GM12878 (cell line): ENCODE results near the gene HBZ. TPM values are rescaled to one million over a fixed set of nuclear protein-coding genes. Genes with fewer than 3 reads are reported as not detected.

Experiments
- ATAC-seq: fragments of 200-7000 bp; cut with Tn5 transposase; 3 replicates; pipeline ENCODE4 v1.9.1; 2020; ENCODE audit warnings: mild to moderate bottlenecking, moderate library complexity
- BruUV-seq: library from RNA; stranded (reverse); fragments of 400-500 nt; replicated peaks from 2 replicates; lab custom pipeline; 2021; lab: Mats Ljungman, UMichigan
- CTCF ChIA-PET: fragments of 300-600 bp; sonication (Branson Sonifier 250); formaldehyde crosslinking; extraction: SDS; loops from one replicate; lab custom pipeline; 2021; ENCODE audit warnings: inconsistent platforms; lab: Yijun Ruan, JAX
- POLR2A ChIA-PET: fragments of 350-600 bp; formaldehyde crosslinking; extraction: SDS; loops from one replicate; lab custom pipeline; 2021; ENCODE audit warnings: inconsistent platforms; lab: Charles Lee
- RAD21 ChIA-PET: fragments of 300-600 bp; sonication (Branson Sonifier 250); formaldehyde crosslinking; loops from one replicate; lab custom pipeline; 2023; ENCODE audit warnings: antibody characterized with exemption; ENCODE audit not compliant: unreplicated experiment; lab: Charles Lee
- SMC1A ChIA-PET: fragments of 300-600 bp; sonication (Branson Sonifier 250); formaldehyde crosslinking; loops from one replicate; lab custom pipeline; 2023; ENCODE audit not compliant: unreplicated experiment, uncharacterized antibody; lab: Charles Lee
- DNase-seq: peaks from one replicate; pipeline ENCODE4 v3.0.0-alpha.2; 2011; ENCODE audit warnings: low read depth, low spot score
- FAIRE-seq: peaks from 3 replicates; lab custom pipeline; 2011; peaks lifted over from hg19 to GRCh38; lab: Jason Lieb, UNC
- H2AFZ ChIP-seq: 2 replicates; pipeline ENCODE4 v1.6.0; 2011; ENCODE audit warnings: low read depth, low read length, control low read depth; ENCODE audit not compliant: control insufficient read depth
- H3K27ac ChIP-seq: 2 replicates; pipeline ENCODE4 v1.5.1; 2011; ENCODE audit warnings: control low read depth; ENCODE audit not compliant: control insufficient read depth, insufficient read depth
- H3K27me3 ChIP-seq, 2 experiments: replicated peaks in 1 of 2; 2 replicates each; pipeline versions ENCODE4 v1.6.0 to v1.6.1; 2011; ENCODE audit warnings: low read length in 1 of 2; ENCODE audit not compliant: control insufficient read depth in 2 of 2, insufficient read depth in 2 of 2
- H3K36me3 ChIP-seq, 2 experiments: 2 replicates each; pipeline ENCODE4 v1.5.1; 2011; ENCODE audit warnings: low read length in 1 of 2; ENCODE audit not compliant: control insufficient read depth in 2 of 2, insufficient read depth in 2 of 2
- H3K4me1 ChIP-seq: 2 replicates; pipeline ENCODE4 v1.6.1; 2011; ENCODE audit warnings: mild to moderate bottlenecking, low read length, moderate library complexity, mixed read lengths; ENCODE audit not compliant: control insufficient read depth, insufficient read depth
- H3K4me2 ChIP-seq: 2 replicates; pipeline ENCODE4 v1.6.0; 2011; ENCODE audit warnings: control low read depth; ENCODE audit not compliant: control insufficient read depth, insufficient read depth
- H3K4me3 ChIP-seq: fragments of 200-600 bp; sonication (generic); 2 replicates; pipeline ENCODE4 v1.5.1; 2016
- H3K79me2 ChIP-seq: 2 replicates; pipeline ENCODE4 v1.6.0; 2011; ENCODE audit warnings: low read length; ENCODE audit not compliant: control insufficient read depth, insufficient read depth
- H3K9ac ChIP-seq: 2 replicates; pipeline ENCODE4 v1.8.0; 2011; ENCODE audit warnings: low read length, control low read depth, mixed read lengths; ENCODE audit not compliant: control insufficient read depth, insufficient read depth
- H3K9me3 ChIP-seq: replicated peaks from 3 replicates; pipeline ENCODE4 v1.5.1; 2011; ENCODE audit warnings: mild to moderate bottlenecking, low read length; ENCODE audit not compliant: control insufficient read depth, insufficient read depth
- H4K20me1 ChIP-seq: 2 replicates; pipeline ENCODE4 v1.6.0; 2011; ENCODE audit not compliant: control insufficient read depth, insufficient read depth
- ATF7 ChIP-seq: fragments of 450-650 bp; IDR thresholded peaks from 2 replicates; pipeline ENCODE4 v1.6.1; 2016; ENCODE audit warnings: low read depth, mild to moderate bottlenecking
- KLF5 ChIP-seq: fragments of 450-650 bp; IDR thresholded peaks from 2 replicates; pipeline ENCODE4 v1.6.1; 2014; ENCODE audit warnings: mild to moderate bottlenecking; ENCODE audit not compliant: partially characterized antibody
- RUNX3 ChIP-seq: IDR thresholded peaks from 2 replicates; pipeline ENCODE4 v1.6.1; 2012; ENCODE audit warnings: low read length, inconsistent platforms
- WGBS: methylation state at CpG from one replicate; pipeline ENCODE4 v1.1.6; 2016; ENCODE audit warnings: low lambda C conversion rate; ENCODE audit not compliant: insufficient replicate concordance, insufficient coverage; ENCODE audit errors: missing lambda C conversion rate; 5-methylcytosine and 5-hydroxymethylcytosine counted together
- in situ Hi-C: fragments of 300-500 bp; cut with MboI; formaldehyde crosslinking; loops from 9 replicates; pipeline ENCODE4 v1.14.3; 2018; ENCODE audit warnings: mixed read lengths
- intact Hi-C: fragments of 100-400 bp; cut with micrococcal nuclease; formaldehyde crosslinking; loops from one replicate; pipeline ENCODE4 v1.14.2; 2022; ENCODE audit not compliant: unreplicated experiment
- polyA plus RNA-seq, 11 experiments: library from polyadenylated mRNA; depleted of rRNA in 4 of 11; unstranded in 6 of 11; stranded (reverse) in 5 of 11; fragments of >200 nt; fragmentation: Nextera tagmentation in 4 of 11; fragmentation: Illumina TruSeq in 1 of 11; extraction: Ambion mirVana in 4 of 11; extraction: Trizol in 1 of 11; gene quantifications; 1 replicate in 1 of 11; 2 replicates in 10 of 11; pipeline versions ENCODE4 v1.2.1 to v1.2.3, GENCODE V29; 2011 to 2016; ENCODE audit warnings: inconsistent platforms in 2 of 11, missing spikeins in 2 of 11, low read depth in 1 of 11
- total RNA-seq, 4 experiments: library from RNA; depleted of rRNA in 3 of 4; stranded (reverse); fragments of >200 nt in 3 of 4; fragmentation: Illumina TruSeq in 1 of 4; extraction: Trizol in 1 of 4; gene quantifications; 2 replicates each; pipeline versions ENCODE4 v1.2.1 to v1.2.3, GENCODE V29; 2013 to 2021
- TF ChIP-seq, protein P1 (sequence below): fragments of 450-650 bp; formaldehyde crosslinking; IDR thresholded peaks from 2 replicates; pipeline ENCODE4 v1.4.0; 2020; ENCODE audit warnings: mild to moderate bottlenecking, moderate library complexity
- TF ChIP-seq, protein P2 (sequence below): fragments of 450-650 bp; formaldehyde crosslinking; IDR thresholded peaks from 2 replicates; pipeline ENCODE4 v1.5.0; 2022; ENCODE audit warnings: mild to moderate bottlenecking, missing genetic modification characterization
- TF ChIP-seq, protein P3 (sequence below): fragments of 450-650 bp; IDR thresholded peaks from 2 replicates; pipeline ENCODE4 v1.6.1; 2017; ENCODE audit warnings: mild to moderate bottlenecking, moderate library complexity
- TF ChIP-seq, protein P4 (sequence below): fragments of 450-650 bp; IDR thresholded peaks from 2 replicates; pipeline ENCODE4 v1.6.1; 2016; ENCODE audit warnings: mild to moderate bottlenecking, moderate library complexity, borderline replicate concordance

HBZ gene
- total and polyA plus RNA-seq, 10 of the 15 experiments (the other 5 are each of a cell fraction or from before 2014, with no cell fraction given): 0.49 TPM; not detected in 9

DNA sequence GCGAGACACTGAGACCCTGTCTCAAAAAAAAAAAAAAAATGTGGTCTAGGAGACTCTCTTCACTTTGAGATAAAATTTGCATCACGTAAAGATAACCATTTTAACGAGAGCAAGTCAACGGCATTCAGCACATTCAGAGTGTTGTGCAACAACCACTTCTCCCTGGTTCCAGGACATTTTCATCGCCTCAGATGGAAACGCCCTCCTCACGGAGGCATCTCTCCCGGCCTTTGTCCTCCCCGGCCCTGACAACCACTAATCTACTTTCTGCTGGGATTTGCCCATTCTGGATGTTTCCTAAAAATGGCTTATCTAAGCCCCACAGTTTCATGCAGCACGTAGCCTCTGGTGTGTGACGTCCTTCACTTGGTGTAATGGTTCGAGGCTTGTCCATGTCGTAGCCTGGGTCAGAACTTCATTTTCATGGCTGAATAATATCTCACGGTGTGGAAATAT is 7.6 kb upstream of the HBZ start:
- no TSS peak for BruUV-seq
- TF ChIP-seq ATF7 (no peak), RUNX3 (no peak), KLF5 (no peak)
- TF ChIP-seq, protein P1, sequence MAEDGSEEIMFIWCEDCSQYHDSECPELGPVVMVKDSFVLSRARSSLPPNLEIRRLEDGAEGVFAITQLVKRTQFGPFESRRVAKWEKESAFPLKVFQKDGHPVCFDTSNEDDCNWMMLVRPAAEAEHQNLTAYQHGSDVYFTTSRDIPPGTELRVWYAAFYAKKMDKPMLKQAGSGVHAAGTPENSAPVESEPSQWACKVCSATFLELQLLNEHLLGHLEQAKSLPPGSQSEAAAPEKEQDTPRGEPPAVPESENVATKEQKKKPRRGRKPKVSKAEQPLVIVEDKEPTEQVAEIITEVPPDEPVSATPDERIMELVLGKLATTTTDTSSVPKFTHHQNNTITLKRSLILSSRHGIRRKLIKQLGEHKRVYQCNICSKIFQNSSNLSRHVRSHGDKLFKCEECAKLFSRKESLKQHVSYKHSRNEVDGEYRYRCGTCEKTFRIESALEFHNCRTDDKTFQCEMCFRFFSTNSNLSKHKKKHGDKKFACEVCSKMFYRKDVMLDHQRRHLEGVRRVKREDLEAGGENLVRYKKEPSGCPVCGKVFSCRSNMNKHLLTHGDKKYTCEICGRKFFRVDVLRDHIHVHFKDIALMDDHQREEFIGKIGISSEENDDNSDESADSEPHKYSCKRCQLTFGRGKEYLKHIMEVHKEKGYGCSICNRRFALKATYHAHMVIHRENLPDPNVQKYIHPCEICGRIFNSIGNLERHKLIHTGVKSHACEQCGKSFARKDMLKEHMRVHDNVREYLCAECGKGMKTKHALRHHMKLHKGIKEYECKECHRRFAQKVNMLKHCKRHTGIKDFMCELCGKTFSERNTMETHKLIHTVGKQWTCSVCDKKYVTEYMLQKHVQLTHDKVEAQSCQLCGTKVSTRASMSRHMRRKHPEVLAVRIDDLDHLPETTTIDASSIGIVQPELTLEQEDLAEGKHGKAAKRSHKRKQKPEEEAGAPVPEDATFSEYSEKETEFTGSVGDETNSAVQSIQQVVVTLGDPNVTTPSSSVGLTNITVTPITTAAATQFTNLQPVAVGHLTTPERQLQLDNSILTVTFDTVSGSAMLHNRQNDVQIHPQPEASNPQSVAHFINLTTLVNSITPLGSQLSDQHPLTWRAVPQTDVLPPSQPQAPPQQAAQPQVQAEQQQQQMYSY (CRISPR knock-in tag): no peak
- TF ChIP-seq, protein P2, sequence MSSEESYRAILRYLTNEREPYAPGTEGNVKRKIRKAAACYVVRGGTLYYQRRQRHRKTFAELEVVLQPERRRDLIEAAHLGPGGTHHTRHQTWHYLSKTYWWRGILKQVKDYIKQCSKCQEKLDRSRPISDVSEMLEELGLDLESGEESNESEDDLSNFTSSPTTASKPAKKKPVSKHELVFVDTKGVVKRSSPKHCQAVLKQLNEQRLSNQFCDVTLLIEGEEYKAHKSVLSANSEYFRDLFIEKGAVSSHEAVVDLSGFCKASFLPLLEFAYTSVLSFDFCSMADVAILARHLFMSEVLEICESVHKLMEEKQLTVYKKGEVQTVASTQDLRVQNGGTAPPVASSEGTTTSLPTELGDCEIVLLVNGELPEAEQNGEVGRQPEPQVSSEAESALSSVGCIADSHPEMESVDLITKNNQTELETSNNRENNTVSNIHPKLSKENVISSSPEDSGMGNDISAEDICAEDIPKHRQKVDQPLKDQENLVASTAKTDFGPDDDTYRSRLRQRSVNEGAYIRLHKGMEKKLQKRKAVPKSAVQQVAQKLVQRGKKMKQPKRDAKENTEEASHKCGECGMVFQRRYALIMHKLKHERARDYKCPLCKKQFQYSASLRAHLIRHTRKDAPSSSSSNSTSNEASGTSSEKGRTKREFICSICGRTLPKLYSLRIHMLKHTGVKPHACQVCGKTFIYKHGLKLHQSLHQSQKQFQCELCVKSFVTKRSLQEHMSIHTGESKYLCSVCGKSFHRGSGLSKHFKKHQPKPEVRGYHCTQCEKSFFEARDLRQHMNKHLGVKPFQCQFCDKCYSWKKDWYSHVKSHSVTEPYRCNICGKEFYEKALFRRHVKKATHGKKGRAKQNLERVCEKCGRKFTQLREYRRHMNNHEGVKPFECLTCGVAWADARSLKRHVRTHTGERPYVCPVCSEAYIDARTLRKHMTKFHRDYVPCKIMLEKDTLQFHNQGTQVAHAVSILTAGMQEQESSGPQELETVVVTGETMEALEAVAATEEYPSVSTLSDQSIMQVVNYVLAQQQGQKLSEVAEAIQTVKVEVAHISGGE: no peak
- TF ChIP-seq, protein P3, sequence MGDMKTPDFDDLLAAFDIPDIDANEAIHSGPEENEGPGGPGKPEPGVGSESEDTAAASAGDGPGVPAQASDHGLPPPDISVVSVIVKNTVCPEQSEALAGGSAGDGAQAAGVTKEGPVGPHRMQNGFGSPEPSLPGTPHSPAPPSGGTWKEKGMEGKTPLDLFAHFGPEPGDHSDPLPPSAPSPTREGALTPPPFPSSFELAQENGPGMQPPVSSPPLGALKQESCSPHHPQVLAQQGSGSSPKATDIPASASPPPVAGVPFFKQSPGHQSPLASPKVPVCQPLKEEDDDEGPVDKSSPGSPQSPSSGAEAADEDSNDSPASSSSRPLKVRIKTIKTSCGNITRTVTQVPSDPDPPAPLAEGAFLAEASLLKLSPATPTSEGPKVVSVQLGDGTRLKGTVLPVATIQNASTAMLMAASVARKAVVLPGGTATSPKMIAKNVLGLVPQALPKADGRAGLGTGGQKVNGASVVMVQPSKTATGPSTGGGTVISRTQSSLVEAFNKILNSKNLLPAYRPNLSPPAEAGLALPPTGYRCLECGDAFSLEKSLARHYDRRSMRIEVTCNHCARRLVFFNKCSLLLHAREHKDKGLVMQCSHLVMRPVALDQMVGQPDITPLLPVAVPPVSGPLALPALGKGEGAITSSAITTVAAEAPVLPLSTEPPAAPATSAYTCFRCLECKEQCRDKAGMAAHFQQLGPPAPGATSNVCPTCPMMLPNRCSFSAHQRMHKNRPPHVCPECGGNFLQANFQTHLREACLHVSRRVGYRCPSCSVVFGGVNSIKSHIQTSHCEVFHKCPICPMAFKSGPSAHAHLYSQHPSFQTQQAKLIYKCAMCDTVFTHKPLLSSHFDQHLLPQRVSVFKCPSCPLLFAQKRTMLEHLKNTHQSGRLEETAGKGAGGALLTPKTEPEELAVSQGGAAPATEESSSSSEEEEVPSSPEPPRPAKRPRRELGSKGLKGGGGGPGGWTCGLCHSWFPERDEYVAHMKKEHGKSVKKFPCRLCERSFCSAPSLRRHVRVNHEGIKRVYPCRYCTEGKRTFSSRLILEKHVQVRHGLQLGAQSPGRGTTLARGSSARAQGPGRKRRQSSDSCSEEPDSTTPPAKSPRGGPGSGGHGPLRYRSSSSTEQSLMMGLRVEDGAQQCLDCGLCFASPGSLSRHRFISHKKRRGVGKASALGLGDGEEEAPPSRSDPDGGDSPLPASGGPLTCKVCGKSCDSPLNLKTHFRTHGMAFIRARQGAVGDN: no peak
- TF ChIP-seq, protein P4, sequence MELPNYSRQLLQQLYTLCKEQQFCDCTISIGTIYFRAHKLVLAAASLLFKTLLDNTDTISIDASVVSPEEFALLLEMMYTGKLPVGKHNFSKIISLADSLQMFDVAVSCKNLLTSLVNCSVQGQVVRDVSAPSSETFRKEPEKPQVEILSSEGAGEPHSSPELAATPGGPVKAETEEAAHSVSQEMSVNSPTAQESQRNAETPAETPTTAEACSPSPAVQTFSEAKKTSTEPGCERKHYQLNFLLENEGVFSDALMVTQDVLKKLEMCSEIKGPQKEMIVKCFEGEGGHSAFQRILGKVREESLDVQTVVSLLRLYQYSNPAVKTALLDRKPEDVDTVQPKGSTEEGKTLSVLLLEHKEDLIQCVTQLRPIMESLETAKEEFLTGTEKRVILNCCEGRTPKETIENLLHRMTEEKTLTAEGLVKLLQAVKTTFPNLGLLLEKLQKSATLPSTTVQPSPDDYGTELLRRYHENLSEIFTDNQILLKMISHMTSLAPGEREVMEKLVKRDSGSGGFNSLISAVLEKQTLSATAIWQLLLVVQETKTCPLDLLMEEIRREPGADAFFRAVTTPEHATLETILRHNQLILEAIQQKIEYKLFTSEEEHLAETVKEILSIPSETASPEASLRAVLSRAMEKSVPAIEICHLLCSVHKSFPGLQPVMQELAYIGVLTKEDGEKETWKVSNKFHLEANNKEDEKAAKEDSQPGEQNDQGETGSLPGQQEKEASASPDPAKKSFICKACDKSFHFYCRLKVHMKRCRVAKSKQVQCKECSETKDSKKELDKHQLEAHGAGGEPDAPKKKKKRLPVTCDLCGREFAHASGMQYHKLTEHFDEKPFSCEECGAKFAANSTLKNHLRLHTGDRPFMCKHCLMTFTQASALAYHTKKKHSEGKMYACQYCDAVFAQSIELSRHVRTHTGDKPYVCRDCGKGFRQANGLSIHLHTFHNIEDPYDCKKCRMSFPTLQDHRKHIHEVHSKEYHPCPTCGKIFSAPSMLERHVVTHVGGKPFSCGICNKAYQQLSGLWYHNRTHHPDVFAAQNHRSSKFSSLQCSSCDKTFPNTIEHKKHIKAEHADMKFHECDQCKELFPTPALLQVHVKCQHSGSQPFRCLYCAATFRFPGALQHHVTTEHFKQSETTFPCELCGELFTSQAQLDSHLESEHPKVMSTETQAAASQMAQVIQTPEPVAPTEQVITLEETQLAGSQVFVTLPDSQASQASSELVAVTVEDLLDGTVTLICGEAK: no peak

More for the DNA sequence above, 7.6 kb upstream of the HBZ start:
- H3K27me3 ChIP-seq: no peaks in the 10 kb centered on the region
- no peak for DNase-seq
- no peak for ATAC-seq
- no peaks in the 10 kb centered on the region for H3K9me3 ChIP-seq
- H3K4me3 ChIP-seq: no peak overlapping the region
- H2AFZ ChIP-seq: no peak overlapping the region; the same call in 1 of the 2 replicates
- no peaks in the 10 kb centered on the region for H3K79me2 ChIP-seq
- no peak overlapping the region for H3K27ac ChIP-seq
- no peak overlapping the region for H3K4me2 ChIP-seq
- 62% methylated on average over 14 of the region's 14 CpGs for WGBS
- POLR2A ChIA-PET: interaction anchor here (0.6 kb wide), 1 partner anchor 1222 kb away, joined by 3 read pairs; no protein-coding TSS in a partner anchor
- RAD21 ChIA-PET: no interaction called here
- intact Hi-C loops: no loop called here
- CTCF ChIA-PET: no interaction called here
- no peaks in the 10 kb centered on the region for H3K4me1 ChIP-seq
- in situ Hi-C loops: no loop called here
- no peak for FAIRE-seq
- no peak overlapping the region for H3K9ac ChIP-seq
- SMC1A ChIA-PET: no interaction called here
- no peaks in the 10 kb centered on the region for H3K36me3 ChIP-seq
- H4K20me1 ChIP-seq: no peaks in the 10 kb centered on the region
